ENCODE data around the gene PRELP. TPM values are rescaled to one million over a fixed set of nuclear protein-coding genes. Genes with fewer than 3 reads are reported as not detected.

The PRELP gene
- total and polyA plus RNA-seq, 2 donors (not counting 1 experiment from before 2014, with no cell fraction given), result not detected

DNA sequence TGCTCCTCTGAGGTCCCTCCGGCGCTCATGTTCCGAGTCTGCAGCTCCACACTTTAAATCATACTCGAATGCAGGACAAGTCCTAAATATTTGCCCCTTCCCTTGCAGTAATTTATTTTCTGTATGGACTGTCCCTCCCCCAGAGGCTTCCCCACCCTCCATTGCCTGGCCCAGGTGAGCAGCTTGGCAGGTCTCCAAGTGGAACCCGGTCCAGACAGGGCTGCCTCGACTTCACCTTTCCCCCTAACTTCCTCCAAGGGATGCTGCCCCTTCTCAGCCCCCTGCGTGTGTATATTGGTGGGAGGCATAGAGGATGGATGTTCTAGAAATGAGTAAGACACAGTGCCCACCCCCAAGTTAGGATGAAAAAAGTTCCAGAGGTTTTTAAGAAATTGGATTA is 12.9 kb downstream of the PRELP start:
- POLR2A ChIA-PET, result interaction anchor here (1.2 to 1.5 kb wide), 2 partner anchors 216 to 221 kb away, joined by 4 to 5 read pairs; no protein-coding TSS in a partner anchor
- no peak overlapping the region for H2AFZ ChIP-seq (ENCODE audit: insufficient read depth, low read depth, low read length, poor library complexity, severe bottlenecking)
- intact Hi-C loops (cut with micrococcal nuclease), result no loop called here
- DNase-seq, result no peak
- no peak for TF ChIP-seq EZH2 (IDR thresholded peaks at IDR 0.05; ENCODE audit: borderline replicate concordance, insufficient read depth, low read depth, low read length, poor library complexity, severe bottlenecking)
- TF ChIP-seq, protein P1, sequence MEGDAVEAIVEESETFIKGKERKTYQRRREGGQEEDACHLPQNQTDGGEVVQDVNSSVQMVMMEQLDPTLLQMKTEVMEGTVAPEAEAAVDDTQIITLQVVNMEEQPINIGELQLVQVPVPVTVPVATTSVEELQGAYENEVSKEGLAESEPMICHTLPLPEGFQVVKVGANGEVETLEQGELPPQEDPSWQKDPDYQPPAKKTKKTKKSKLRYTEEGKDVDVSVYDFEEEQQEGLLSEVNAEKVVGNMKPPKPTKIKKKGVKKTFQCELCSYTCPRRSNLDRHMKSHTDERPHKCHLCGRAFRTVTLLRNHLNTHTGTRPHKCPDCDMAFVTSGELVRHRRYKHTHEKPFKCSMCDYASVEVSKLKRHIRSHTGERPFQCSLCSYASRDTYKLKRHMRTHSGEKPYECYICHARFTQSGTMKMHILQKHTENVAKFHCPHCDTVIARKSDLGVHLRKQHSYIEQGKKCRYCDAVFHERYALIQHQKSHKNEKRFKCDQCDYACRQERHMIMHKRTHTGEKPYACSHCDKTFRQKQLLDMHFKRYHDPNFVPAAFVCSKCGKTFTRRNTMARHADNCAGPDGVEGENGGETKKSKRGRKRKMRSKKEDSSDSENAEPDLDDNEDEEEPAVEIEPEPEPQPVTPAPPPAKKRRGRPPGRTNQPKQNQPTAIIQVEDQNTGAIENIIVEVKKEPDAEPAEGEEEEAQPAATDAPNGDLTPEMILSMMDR (IDR thresholded peaks at IDR 0.05), result no peak
- H3K27me3 Mint-ChIP-seq, result peaks cover 19% of the 10 kb centered on the region
- H3K4me3 ChIP-seq (ENCODE audit: control extremely low read depth in 1 of 5, extremely low read depth in 1 of 5, insufficient read depth in 1 of 5, low read depth in 2 of 5, low read length in 4 of 5), result no peak overlapping the region
- H3K27me3 ChIP-seq (replicated peaks in 1 of 4; ENCODE audit: control extremely low read depth in 1 of 4, control insufficient read depth in 3 of 4, insufficient read depth in 4 of 4, low read length in 3 of 4), result peaks cover 0 to 3% (median 0%) of the 10 kb centered on the region in 4 experiments
- H3K4me3 Mint-ChIP-seq, result peak overlapping the region; percentile 16
- H3K27ac Mint-ChIP-seq, result no peak overlapping the region
- no peaks in the 10 kb centered on the region for H3K9me3 Mint-ChIP-seq (ENCODE audit: insufficient read depth)
- no peak overlapping the region for H3K9ac ChIP-seq (ENCODE audit: low read length)
- H3K4me1 Mint-ChIP-seq, result peaks cover 9% of the 10 kb centered on the region
- H3K9me3 ChIP-seq (ENCODE audit: control extremely low read depth in 1 of 3, control insufficient read depth in 2 of 3, insufficient read depth in 1 of 3, low read length in 2 of 3), result no peaks in the 10 kb centered on the region
- no peaks in the 10 kb centered on the region for H3K79me2 ChIP-seq (ENCODE audit: control insufficient read depth, insufficient read depth, low read length)
- H3K4me1 ChIP-seq (ENCODE audit: control insufficient read depth in 2 of 2, insufficient read depth in 2 of 2, low read length in 2 of 2), result peaks cover 0 to 10% of the 10 kb centered on the region in 2 donors
- ATAC-seq (ENCODE audit: low read depth), result no peak
- CTCF ChIA-PET, result interaction anchor here (0.8 to 18.7 kb wide), 30 partner anchors 12 to 449 kb away, joined by 3 to 511 read pairs (median 5); partner anchors contain the start of genes ATP2B4 and PRELP
- no peaks in the 10 kb centered on the region for H4K20me1 ChIP-seq (ENCODE audit: control insufficient read depth, insufficient read depth, low read length, poor library complexity, severe bottlenecking)
- H3K36me3 ChIP-seq (replicated peaks in 1 of 2; ENCODE audit: control extremely low read depth in 1 of 2, control insufficient read depth in 1 of 2, extremely low read depth in 1 of 2, insufficient read depth in 2 of 2, low read length in 1 of 2), result no peaks in the 10 kb centered on the region
- no peak overlapping the region for H3K27ac ChIP-seq (ENCODE audit: low read length in 2 of 2)
- no CpG with 5 or more reads among the region's 7 CpGs for WGBS (ENCODE audit: insufficient coverage)
- no peak overlapping the region for H3K4me2 ChIP-seq (replicated peaks; ENCODE audit: low read depth, low read length, poor library complexity, severe bottlenecking)

DNA sequence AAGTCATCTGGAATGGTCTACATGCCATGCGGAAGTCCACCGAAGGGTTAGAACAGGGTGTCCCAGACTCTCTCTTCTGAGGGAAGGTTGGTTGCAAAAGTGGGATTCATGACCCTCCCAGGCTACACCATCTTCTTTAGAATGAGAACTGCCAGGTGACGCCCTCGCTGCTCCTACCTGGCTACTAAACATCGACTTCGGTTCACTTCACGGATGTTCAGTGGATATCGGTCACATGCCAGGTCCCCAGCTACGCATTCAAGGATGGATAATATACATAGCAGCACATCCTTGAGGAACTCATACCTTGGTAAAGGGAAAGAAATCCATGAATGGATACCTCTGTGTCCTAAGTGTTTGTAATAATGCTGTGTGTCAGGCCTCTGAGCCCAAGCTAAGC is 15.0 kb downstream of the PRELP start:
- Mint-ChIP-seq H3K27ac (no peak overlapping the region), H3K4me3 (no peak overlapping the region), H3K27me3 (peaks cover 21% of the 10 kb centered on the region), H3K4me1 (peaks cover 9% of the 10 kb centered on the region), H3K9me3 (ENCODE audit: insufficient read depth) (no peaks in the 10 kb centered on the region)
- 98% methylated on average over 6 of the region's 9 CpGs for WGBS (ENCODE audit: insufficient coverage)
- Histone ChIP-seq H3K4me3 (ENCODE audit: control extremely low read depth in 1 of 5, extremely low read depth in 1 of 5, insufficient read depth in 1 of 5, low read depth in 2 of 5, low read length in 4 of 5) (no peak overlapping the region), H3K4me1 (ENCODE audit: control insufficient read depth in 2 of 2, insufficient read depth in 2 of 2, low read length in 2 of 2) (peaks cover 0 to 10% of the 10 kb centered on the region in 2 donors), H3K27ac (ENCODE audit: low read length in 2 of 2) (no peak overlapping the region), H3K79me2 (ENCODE audit: control insufficient read depth, insufficient read depth, low read length) (no peaks in the 10 kb centered on the region), H2AFZ (ENCODE audit: insufficient read depth, low read depth, low read length, poor library complexity, severe bottlenecking) (no peak overlapping the region), H3K9ac (ENCODE audit: low read length) (no peak overlapping the region), H4K20me1 (ENCODE audit: control insufficient read depth, insufficient read depth, low read length, poor library complexity, severe bottlenecking) (no peaks in the 10 kb centered on the region), H3K36me3 (replicated peaks in 1 of 2; ENCODE audit: control extremely low read depth in 1 of 2, control insufficient read depth in 1 of 2, extremely low read depth in 1 of 2, insufficient read depth in 2 of 2, low read length in 1 of 2) (no peaks in the 10 kb centered on the region), H3K27me3 (replicated peaks in 1 of 4; ENCODE audit: control extremely low read depth in 1 of 4, control insufficient read depth in 3 of 4, insufficient read depth in 4 of 4, low read length in 3 of 4) (peaks cover 0 to 9% (median 0%) of the 10 kb centered on the region in 4 experiments), H3K4me2 (replicated peaks; ENCODE audit: low read depth, low read length, poor library complexity, severe bottlenecking) (no peak overlapping the region), H3K9me3 (ENCODE audit: control extremely low read depth in 1 of 3, control insufficient read depth in 2 of 3, insufficient read depth in 1 of 3, low read length in 2 of 3) (no peaks in the 10 kb centered on the region)
- intact Hi-C loops (cut with micrococcal nuclease), result no loop called here
- no peak for ATAC-seq (ENCODE audit: low read depth)
- DNase-seq, result no peak
- ChIA-PET POLR2A (no interaction called here), CTCF (interaction anchor here (0.6 to 18.7 kb wide), 4 partner anchors 14 to 223 kb away, joined by 3 to 511 read pairs (median 159); no protein-coding TSS in a partner anchor)
- TF ChIP-seq, protein P1 (IDR thresholded peaks at IDR 0.05), result no peak
- no peak for TF ChIP-seq EZH2 (IDR thresholded peaks at IDR 0.05; ENCODE audit: borderline replicate concordance, insufficient read depth, low read depth, low read length, poor library complexity, severe bottlenecking)

Data from B cell (primary cell).